Thyroid gland (tissue), 4 donors: ENCODE measurements around the gene DAP3.

Source experiments
- POLR2A ChIP-seq, 2 donors: fragments of 450-650 bp; IDR thresholded peaks; one replicate each; pipeline ENCODE4 v1.6.1; 2017; ENCODE audit warnings: antibody characterized with exemption in 2 of 2, mild to moderate bottlenecking in 2 of 2, moderate library complexity in 1 of 2
- TF ChIP-seq, protein P1 (sequence below), 6 experiments: fragments of 200-600 bp in 3 of 6; fragments of 450-650 bp in 3 of 6; sonication (generic) in 3 of 6; IDR thresholded peaks; one replicate each; pipeline ENCODE4 v1.5.1; 2016 to 2019; ENCODE audit warnings: antibody characterized with exemption in 6 of 6, mild to moderate bottlenecking in 2 of 6, inconsistent platforms in 1 of 6, moderate library complexity in 1 of 6

DNA sequence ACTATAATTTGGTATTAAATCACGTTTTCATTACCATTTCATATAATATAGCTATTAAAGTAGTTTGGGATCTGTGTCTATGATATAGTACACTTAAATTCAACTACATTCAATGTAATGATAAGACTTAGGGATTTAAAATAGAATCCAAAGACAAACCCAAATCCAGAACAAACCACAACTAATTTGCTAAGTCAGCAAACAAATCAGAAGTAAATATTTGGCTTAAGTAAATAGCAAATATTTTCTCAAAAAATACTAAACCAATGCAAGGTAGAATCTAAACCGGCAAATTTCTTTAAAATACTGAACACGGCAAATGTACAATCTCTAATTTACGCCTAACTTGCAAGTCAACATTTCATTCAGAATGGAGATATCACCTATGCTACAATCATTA is 17.1 kb upstream of the DAP3 start:
- TF ChIP-seq POLR2A (IDR thresholded peaks at IDR 0.05): no peak
- TF ChIP-seq, protein P1, sequence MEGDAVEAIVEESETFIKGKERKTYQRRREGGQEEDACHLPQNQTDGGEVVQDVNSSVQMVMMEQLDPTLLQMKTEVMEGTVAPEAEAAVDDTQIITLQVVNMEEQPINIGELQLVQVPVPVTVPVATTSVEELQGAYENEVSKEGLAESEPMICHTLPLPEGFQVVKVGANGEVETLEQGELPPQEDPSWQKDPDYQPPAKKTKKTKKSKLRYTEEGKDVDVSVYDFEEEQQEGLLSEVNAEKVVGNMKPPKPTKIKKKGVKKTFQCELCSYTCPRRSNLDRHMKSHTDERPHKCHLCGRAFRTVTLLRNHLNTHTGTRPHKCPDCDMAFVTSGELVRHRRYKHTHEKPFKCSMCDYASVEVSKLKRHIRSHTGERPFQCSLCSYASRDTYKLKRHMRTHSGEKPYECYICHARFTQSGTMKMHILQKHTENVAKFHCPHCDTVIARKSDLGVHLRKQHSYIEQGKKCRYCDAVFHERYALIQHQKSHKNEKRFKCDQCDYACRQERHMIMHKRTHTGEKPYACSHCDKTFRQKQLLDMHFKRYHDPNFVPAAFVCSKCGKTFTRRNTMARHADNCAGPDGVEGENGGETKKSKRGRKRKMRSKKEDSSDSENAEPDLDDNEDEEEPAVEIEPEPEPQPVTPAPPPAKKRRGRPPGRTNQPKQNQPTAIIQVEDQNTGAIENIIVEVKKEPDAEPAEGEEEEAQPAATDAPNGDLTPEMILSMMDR (IDR thresholded peaks at IDR 0.05): no peak
